Breast epithelium (tissue), 3 donors: ENCODE measurements around the gene UBAC2.

ENCODE experiments used
- POLR2A ChIP-seq: fragments of 450-650 bp; IDR thresholded peaks from one replicate; pipeline ENCODE4 v1.6.1; 2016; ENCODE audit warnings: antibody characterized with exemption, mild to moderate bottlenecking, moderate library complexity
- POLR2AphosphoS5 ChIP-seq, 3 donors: sonication (generic); formaldehyde crosslinking; IDR thresholded peaks; one replicate each; pipeline ENCODE4 v1.6.1; 2017; ENCODE audit warnings: antibody characterized with exemption in 3 of 3
- TF ChIP-seq, protein P1 (sequence below), 3 donors: fragments of 450-650 bp; IDR thresholded peaks; one replicate each; pipeline ENCODE4 v1.5.1; 2016 to 2017; ENCODE audit warnings: antibody characterized with exemption in 3 of 3, mild to moderate bottlenecking in 3 of 3, moderate library complexity in 3 of 3

DNA sequence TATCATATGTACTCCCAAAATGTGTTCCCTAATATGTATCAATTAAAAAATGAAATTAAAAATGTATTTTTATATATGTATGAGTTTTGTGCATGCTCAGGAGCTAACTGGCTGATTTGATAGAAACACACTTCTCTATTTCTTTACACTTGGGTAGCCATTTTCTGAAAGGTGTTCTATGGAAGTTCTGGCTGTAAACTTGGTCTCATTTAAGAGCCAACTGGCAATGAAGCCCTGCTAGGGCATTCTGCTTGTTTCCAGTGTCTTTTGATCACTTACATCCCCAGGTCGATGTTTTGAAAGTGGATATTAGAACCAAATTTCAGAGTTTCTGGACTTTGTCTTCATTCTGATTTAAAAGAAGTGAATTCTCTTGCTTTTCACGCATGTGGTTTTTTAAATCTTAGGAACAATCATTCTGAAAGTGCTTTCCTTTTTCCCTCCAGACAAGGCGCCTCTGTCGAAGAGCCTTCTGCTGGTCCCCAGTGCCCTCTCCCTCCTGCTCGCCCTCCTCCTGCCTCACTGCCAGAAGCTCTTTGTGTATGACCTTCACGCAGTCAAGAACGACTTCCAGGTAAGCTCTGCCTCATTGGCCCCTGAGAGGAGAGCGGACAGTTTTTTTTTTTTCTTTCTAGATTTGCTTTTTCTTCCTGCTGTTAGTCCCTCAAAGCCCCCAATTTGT is 37.5 kb downstream of the UBAC2 start:
- TF ChIP-seq, protein P1, sequence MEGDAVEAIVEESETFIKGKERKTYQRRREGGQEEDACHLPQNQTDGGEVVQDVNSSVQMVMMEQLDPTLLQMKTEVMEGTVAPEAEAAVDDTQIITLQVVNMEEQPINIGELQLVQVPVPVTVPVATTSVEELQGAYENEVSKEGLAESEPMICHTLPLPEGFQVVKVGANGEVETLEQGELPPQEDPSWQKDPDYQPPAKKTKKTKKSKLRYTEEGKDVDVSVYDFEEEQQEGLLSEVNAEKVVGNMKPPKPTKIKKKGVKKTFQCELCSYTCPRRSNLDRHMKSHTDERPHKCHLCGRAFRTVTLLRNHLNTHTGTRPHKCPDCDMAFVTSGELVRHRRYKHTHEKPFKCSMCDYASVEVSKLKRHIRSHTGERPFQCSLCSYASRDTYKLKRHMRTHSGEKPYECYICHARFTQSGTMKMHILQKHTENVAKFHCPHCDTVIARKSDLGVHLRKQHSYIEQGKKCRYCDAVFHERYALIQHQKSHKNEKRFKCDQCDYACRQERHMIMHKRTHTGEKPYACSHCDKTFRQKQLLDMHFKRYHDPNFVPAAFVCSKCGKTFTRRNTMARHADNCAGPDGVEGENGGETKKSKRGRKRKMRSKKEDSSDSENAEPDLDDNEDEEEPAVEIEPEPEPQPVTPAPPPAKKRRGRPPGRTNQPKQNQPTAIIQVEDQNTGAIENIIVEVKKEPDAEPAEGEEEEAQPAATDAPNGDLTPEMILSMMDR (IDR thresholded peaks at IDR 0.05) = no peak
- TF ChIP-seq POLR2AphosphoS5 (IDR thresholded peaks at IDR 0.05) = no peak
- no peak for TF ChIP-seq POLR2A
